GM08714 (cell line): ENCODE results near the gene SLC35D2.
A peak's percentile ranks its signal among the peaks of the same experiment; 100 is the strongest.

ENCODE experiments used
- H3K4me3 ChIP-seq: fragments of 200-500 bp; sonication (Bioruptor generic); 2 replicates; pipeline ENCODE4 v1.5.1; 2014; ENCODE audit warnings: mild to moderate bottlenecking, low read length, inconsistent platforms
- ZNF274 ChIP-seq: IDR thresholded peaks from 2 replicates; pipeline ENCODE4 v1.6.1; 2012; ENCODE audit warnings: mild to moderate bottlenecking, low read depth, low read length

Gene SLC35D2

GRCh38 chr9:96413302-96414221, 30.1 kb upstream of the SLC35D2 start:
- peak overlapping the region; percentile 38; the same call in 1 of the 2 replicates for H3K4me3 ChIP-seq
- no peak for TF ChIP-seq ZNF274

GRCh38 chr9:96412174-96412913, 28.8 kb upstream of the SLC35D2 start:
- H3K4me3 ChIP-seq = no peak overlapping the region
- no peak for TF ChIP-seq ZNF274

DNA sequence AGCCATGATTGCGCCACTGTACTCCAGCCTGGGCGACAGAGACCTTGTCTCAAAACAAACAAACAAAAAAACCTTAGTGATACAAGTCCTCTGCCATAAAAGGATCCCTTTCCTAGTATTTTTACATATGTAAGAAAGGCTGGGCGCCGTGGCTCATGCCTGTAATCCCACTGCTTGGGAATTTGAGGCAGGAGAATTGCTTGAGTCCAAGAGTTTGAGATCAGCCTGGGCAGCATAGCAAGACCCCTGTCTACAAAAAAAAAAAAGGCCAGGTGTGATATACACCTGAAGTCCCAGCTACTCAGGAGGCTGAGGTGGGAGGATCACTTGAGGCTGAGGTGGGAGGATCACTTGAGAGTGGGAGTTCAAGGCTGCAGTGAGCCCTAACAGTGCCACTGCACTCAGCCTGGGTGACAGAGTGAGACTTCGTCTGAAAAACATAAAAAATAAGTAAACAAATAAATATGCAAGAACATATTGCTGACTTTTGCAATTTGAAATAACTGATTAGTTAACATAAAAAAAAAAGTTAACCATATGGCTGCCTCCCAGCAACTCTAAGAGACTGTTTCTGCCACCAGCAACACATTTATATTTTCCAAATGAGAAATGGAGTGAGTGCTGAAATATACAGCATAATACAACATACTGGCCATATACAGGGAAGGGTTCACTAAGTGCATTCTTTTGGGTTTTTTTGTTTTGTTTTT, 27.8 kb upstream of the SLC35D2 start:
- H3K4me3 ChIP-seq = no peak overlapping the region

GRCh38 chr9:96408409-96409280, 25.1 kb upstream of the SLC35D2 start:
- no peak for TF ChIP-seq ZNF274
- no peak overlapping the region for H3K4me3 ChIP-seq

More for the DNA sequence above, 27.8 kb upstream of the SLC35D2 start:
- TF ChIP-seq ZNF274 = no peak

DNA sequence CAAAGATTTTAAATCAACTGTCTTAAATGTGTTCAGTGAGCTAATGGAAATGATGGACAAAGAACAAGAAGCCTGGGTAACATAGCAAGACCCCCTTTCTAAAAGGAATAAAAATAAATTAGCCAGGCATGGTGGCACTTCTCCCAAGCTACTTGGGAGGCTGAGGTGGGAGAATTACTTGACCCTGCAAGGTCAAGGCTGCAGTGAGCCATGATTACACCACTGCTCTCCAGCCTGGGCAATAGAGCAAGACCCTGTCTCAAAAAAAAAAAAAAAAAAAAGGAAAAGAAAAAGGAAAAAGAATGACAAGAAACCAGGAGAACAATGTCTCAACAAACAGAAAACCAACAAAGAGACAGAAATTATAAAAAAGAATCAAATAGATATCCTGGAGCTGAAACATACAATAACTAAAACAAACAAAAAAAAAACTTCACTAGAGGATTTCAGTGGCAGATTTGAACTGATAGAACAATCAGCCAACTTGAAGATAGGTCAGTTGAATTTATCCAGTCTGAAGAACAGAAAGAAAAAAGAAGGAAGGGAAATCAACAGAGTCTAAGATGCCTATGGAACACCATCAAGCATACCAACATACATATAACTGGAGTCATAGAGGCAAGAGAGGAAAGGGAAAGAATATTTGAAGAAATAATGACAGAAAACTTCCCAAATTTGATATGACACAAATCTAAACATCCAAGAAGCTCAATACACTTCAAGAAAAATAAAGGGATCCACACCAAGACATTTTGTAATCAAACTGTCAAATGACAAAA, 16.8 kb upstream of the SLC35D2 start:
- no peak for TF ChIP-seq ZNF274
- H3K4me3 ChIP-seq = no peak overlapping the region

- no peak overlapping the region; the same call in 1 of the 2 replicates for H3K4me3 ChIP-seq
- TF ChIP-seq ZNF274 = no peak
Observed at GRCh38 chr9:96399325-96399633, 15.8 kb upstream of the SLC35D2 start.

DNA sequence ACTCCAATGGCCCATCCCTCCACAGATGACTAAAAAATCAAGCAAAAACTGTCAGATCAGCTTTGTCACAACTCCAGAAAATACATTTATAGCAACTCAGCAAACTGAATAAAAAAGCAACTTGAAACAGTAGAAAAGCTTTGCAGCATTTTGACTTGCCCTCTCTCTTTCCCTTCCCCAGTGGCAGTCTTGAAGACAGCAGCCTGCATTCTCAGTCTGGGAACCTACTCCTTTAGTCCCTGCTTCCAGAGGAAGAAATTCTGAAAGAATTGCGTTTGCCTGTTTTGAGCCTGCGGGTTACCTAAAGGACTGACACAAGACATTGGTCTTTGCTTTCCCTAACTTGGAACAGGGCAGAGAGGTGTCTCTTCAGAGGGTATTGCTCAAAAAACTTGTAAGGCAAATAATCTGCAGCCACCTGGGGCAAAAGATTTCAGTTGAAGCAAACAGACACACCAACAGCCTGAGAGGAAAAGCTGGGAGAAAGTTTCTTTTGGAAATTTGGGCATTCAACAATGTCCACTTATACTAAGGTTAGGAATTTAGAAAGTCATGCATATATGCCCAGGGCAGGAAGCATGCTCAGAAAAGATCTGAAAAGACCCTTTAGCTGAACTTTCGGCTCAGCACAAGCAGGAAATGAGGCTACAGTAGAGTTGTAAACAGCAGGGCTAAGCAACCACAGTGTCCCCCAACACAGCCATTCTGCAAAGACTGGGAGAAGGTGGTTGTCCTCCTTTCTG, 15.2 kb upstream of the SLC35D2 start:
- H3K4me3 ChIP-seq = peak overlapping the region; percentile 21; the same call in 1 of the 2 replicates
- TF ChIP-seq ZNF274 = no peak

DNA sequence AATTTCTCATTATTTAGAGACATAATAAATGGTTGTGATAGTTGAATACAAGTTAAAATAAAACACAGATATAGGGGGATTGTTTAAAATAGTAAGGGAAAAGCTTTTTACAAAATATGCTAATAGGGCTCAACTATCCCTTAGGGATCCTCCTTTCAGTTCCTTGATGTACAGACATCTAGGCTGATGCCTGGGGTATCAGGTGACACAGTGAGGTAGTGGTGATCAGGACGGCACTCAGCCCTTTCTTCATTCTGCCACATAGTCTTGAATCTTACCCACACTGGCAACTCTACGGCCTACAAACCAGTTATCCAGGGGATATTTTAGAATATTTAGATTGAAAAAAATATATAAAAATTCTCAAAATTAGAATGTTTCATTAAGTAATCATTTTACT, 12.5 kb upstream of the SLC35D2 start:
- H3K4me3 ChIP-seq = no peak overlapping the region
- TF ChIP-seq ZNF274 = no peak

DNA sequence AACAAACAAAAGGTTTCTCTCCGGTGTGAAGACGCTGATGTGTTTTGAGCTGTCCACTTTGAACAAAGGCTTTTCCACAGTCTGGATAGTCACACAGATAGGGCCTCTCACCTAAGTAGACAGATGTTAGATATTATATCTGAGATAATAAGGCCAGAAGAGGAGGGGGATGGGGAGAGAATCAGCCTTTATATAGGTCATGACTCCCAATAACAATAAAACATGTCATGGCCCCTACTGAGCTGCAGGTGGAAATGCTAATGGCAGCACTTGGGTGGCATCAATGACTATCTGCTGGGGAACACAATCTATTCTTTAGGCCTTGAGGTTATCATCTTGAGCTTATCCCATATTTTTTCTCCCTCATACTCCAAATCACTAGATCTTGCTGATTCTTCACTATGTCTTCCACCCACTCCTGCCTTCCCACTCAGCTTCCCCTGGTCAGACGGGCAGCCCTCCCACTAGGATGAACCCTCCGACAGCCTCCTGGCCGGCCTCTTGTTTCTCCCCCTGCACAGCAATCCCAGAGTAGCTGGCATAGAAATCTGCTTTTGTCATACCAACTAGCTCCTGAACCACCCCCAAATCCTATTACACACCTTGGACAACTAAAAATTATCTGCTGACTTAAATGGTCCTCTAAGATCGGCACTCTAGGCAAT, 11.5 kb upstream of the SLC35D2 start:
- H3K4me3 ChIP-seq = no peak overlapping the region
- TF ChIP-seq ZNF274 = no peak

GRCh38 chr9:96392263-96392662, 8.8 kb upstream of the SLC35D2 start:
- H3K4me3 ChIP-seq = no peak overlapping the region
- TF ChIP-seq ZNF274 = no peak

DNA sequence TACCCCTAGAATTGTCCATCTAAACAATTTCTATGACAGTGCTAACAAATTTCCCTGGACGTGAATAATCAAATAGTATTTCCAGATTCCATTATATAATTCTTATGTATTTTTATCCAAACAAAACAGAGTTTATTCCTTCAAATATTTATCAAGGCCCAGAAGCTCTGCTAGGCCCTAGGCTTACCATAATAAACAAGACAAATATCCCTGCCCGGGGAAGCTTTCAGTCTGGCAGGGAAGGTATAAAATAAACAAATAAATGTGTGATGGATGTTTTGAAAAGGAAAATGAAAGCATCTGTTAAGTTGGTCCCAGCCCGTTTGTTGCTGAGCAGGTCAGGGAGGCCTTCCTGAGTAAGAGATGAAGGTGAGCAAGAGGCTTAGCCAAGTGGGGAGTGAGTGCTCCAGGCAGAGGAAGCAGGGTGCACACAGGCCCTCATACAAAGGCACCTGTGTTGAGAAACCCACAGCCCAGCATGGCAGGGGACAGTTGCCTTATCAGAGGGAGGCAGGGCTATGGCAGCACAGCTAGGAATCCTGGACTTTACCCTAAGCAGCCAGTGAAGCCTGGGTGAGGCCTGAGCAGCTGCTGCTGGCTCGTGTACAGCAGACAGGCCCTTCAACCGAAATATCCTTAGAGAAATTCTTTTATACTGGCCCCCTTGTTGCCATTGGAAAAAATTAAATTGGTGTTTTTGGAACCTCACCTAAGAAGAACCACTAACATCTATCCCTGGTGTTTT, 7.7 kb upstream of the SLC35D2 start:
- TF ChIP-seq ZNF274 = no peak

More for the DNA sequence above, 7.7 kb upstream of the SLC35D2 start:
- H3K4me3 ChIP-seq = no peak overlapping the region
